Activated T-cell treated with anti-CD3 and anti-CD28 coated beads, Interleukin-2, amount 50 U/mL, for 72 hours (primary cell): ENCODE measurements around the gene CARNS1. TPM values are rescaled to one million over a fixed set of nuclear protein-coding genes. Genes with fewer than 3 reads are reported as not detected.

Experiments
- ATAC-seq, 2 donors: fragments of 150-1000 bp; cut with Tn5 transposase; replicated peaks in 1 of 2; 2 replicates each; pipeline ENCODE4 v1.10.0; 2021; ENCODE audit warnings: moderate library complexity in 2 of 2, mild to moderate bottlenecking in 1 of 2
- DNase-seq, 2 donors: peaks; one replicate each; pipeline ENCODE4 v3.0.0; 2021 to 2022; ENCODE audit warnings: mixed read lengths in 1 of 2
- H3K27ac Mint-ChIP-seq: one replicate; pipeline ENCODE4 v1.8.0; 2022; ENCODE audit warnings: mild to moderate bottlenecking, moderate library complexity, mixed read lengths
- H3K27me3 Mint-ChIP-seq: one replicate; pipeline ENCODE4 v1.8.0; 2022; ENCODE audit warnings: low read depth, mixed read lengths
- H3K36me3 Mint-ChIP-seq, 2 donors: one replicate each; pipeline ENCODE4 v1.8.0; 2022; ENCODE audit warnings: mixed read lengths in 2 of 2, mild to moderate bottlenecking in 1 of 2; ENCODE audit not compliant: insufficient read depth in 2 of 2
- H3K4me1 Mint-ChIP-seq: one replicate; pipeline ENCODE4 v1.8.0; 2022; ENCODE audit warnings: low read depth, mixed read lengths
- H3K4me3 Mint-ChIP-seq, 2 donors: one replicate each; pipeline ENCODE4 v1.8.0; 2022; ENCODE audit warnings: mild to moderate bottlenecking in 2 of 2, mixed read lengths in 2 of 2, moderate library complexity in 2 of 2
- H3K9me3 Mint-ChIP-seq, 2 donors: one replicate each; pipeline ENCODE4 v1.8.0; 2022; ENCODE audit warnings: mixed read lengths in 2 of 2
- total RNA-seq, 2 donors: library from RNA; stranded (reverse); gene quantifications; one replicate each; pipeline ENCODE4 v1.2.3, GENCODE V29; 2022

Gene CARNS1
- total RNA-seq, result 1 to 10 TPM; 3.8 to 5.0 TPM

- Mint-ChIP-seq H3K27me3 (no peaks in the 10 kb centered on the region), H3K9me3 (no peaks in the 10 kb centered on the region), H3K4me3 (peak within 1 kb of the TSS; percentile 82 to 83), H3K27ac (peak within 1 kb of the TSS; percentile 21), H3K36me3 (no peaks in the 10 kb centered on the region), H3K4me1 (peaks cover 78% of the 10 kb centered on the region)
- peak in 1 of 2 donors; percentile 24 for ATAC-seq
- DNase-seq, result no peak
Measured at GRCh38 chr11:67415501-67416304, at the start of gene CARNS1. Gene CARNS1, plus strand, starts transcription at chr11:67415678. Its CDS starts 522 bp downstream, at chr11:67416200.

DNA sequence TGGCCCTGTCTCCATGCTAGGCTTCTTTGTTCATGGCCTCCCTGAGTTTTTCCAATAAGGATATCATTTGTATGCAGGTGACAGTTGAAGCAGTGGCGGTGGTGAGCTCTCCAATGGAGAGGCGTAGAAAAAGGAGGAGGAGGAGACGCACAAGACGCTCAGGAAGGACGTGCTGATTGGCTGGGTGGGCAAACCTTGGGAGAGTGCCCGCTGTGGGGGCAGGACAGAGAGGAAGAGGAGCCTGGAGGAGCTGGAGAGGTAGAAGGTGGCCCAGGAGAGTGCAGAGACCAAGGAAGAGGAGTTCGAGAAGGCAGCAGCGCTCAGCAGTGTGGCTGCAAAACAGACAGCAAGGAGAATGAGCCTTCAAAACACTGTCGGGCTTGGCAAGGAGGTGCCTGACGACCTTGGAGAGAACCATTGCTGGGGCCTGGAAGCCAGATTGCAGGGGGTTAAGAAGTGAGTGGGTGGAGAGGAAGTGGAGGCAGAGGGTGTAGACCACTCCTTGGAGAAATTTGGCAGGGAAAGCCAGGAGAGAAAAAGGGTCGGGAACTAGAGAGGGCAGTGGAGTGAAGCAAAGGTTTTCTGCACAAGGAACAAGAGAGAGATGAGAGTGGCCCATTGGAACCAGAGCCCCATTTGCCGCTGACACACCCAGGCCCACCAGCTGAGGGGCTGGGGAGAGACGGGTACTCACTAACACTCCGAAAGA is 49.6 kb upstream of the CARNS1 start:
- Mint-ChIP-seq H3K4me1 (peaks cover 34% of the 10 kb centered on the region), H3K9me3 (no peaks in the 10 kb centered on the region), H3K27me3 (peaks cover 41% of the 10 kb centered on the region), H3K4me3 (no peak overlapping the region), H3K36me3 (no peaks in the 10 kb centered on the region), H3K27ac (no peak overlapping the region)
- no peak for ATAC-seq
- DNase-seq, result no peak

DNA sequence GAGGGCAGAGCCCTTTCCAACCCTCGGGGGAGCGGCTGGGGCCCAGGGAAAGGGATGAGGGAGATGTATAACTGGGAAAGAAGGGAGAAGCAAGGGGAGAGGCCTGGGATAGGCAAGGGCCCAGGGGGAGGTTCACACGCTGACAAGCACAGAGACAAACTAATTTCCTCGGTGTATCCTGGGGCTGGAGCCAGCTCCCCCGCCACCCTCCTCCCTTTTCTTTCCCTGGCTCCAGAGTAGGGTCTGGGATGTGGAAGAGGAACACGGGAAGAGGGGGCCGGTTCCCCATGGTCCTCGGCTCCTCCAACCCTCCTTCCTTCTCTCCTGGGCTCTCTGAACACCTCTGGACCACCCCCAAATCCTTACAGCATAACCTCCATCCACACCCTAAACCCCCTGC is 48.9 kb upstream of the CARNS1 start:
- DNase-seq, result no peak
- Mint-ChIP-seq H3K36me3 (no peaks in the 10 kb centered on the region), H3K4me3 (no peak overlapping the region), H3K27ac (no peak overlapping the region), H3K4me1 (peaks cover 40% of the 10 kb centered on the region), H3K27me3 (peaks cover 48% of the 10 kb centered on the region), H3K9me3 (no peaks in the 10 kb centered on the region)
- no peak for ATAC-seq

DNA sequence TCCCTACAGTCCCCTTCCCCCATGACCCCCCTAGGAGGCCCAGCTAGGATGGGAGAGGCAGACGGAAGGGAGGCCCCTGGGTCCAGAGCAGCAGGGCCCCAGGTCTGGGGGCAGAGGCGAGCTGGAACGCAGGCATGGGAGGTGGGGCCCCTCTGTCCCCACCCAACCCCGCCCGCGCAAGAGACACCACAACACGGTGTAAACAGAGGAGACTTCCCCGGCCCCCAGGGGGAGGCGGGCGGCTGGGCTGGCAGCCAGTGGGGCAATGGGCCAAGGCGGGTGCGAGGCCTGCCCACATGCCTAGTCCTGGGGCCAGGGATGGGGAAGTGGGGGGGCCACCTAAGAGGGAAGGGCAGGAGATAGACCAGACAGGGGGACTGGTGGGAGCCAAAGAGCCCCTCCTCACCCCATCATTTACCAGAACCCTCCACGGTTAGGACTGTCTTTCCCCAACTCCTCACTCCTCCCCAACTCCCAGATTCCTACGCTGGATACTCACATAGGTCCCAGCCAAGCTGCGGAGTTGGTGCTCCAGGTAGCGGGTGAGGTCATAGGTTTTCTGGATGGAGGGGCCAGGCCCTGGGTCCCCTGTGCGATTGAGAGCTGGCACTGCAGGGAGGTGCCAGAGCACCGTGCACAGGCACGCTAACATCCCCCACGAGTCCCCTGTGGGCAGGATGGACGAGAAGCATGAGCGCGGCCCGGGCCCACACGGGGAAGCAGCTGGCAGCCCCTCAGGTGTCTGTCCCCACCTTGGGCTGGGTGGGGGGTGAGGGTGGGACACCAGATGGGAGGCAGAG is 48.3 kb upstream of the CARNS1 start:
- ATAC-seq, result no peak
- peaks cover 45% of the 10 kb centered on the region for H3K4me1 Mint-ChIP-seq
- no peak for DNase-seq
- H3K27ac Mint-ChIP-seq, result no peak overlapping the region
- no peaks in the 10 kb centered on the region for H3K9me3 Mint-ChIP-seq
- no peak overlapping the region for H3K4me3 Mint-ChIP-seq
- peaks cover 52% of the 10 kb centered on the region for H3K27me3 Mint-ChIP-seq
- no peaks in the 10 kb centered on the region for H3K36me3 Mint-ChIP-seq

GRCh38 chr11:67367761-67368227 is 47.7 kb upstream of the CARNS1 start:
- DNase-seq, result no peak
- no peak for ATAC-seq
- no peak overlapping the region for H3K4me3 Mint-ChIP-seq
- no peak overlapping the region for H3K27ac Mint-ChIP-seq
- no peaks in the 10 kb centered on the region for H3K36me3 Mint-ChIP-seq
- H3K4me1 Mint-ChIP-seq, result peaks cover 45% of the 10 kb centered on the region
- H3K27me3 Mint-ChIP-seq, result peaks cover 46% of the 10 kb centered on the region
- no peaks in the 10 kb centered on the region for H3K9me3 Mint-ChIP-seq

- peak; percentile 64 to 68 for ATAC-seq
- Mint-ChIP-seq H3K36me3 (no peaks in the 10 kb centered on the region), H3K27me3 (peaks cover 46% of the 10 kb centered on the region), H3K9me3 (no peaks in the 10 kb centered on the region), H3K4me3 (peak overlapping the region in 1 of 2 donors; percentile 20), H3K27ac (peak overlapping the region; percentile 44), H3K4me1 (peaks cover 45% of the 10 kb centered on the region)
- peak; percentile 42 to 61 for DNase-seq
Measured at GRCh38 chr11:67368621-67369020, 46.9 kb upstream of the CARNS1 start.

GRCh38 chr11:67369275-67369674 is 46.2 kb upstream of the CARNS1 start:
- Mint-ChIP-seq H3K9me3 (no peaks in the 10 kb centered on the region), H3K27ac (no peak overlapping the region), H3K27me3 (peaks cover 52% of the 10 kb centered on the region), H3K4me3 (peak overlapping the region in 1 of 2 donors; percentile 13), H3K4me1 (peaks cover 49% of the 10 kb centered on the region), H3K36me3 (no peaks in the 10 kb centered on the region)
- no peak for DNase-seq
- ATAC-seq, result no peak

GRCh38 chr11:67369801-67370284 is 45.6 kb upstream of the CARNS1 start:
- Mint-ChIP-seq H3K9me3 (no peaks in the 10 kb centered on the region), H3K27ac (no peak overlapping the region), H3K4me3 (no peak overlapping the region)

GRCh38 chr11:67370351-67371076 is 45.0 kb upstream of the CARNS1 start:
- DNase-seq (no peak), ATAC-seq (no peak)
- Mint-ChIP-seq H3K9me3 (no peaks in the 10 kb centered on the region), H3K4me3 (no peak overlapping the region), H3K4me1 (peaks cover 49% of the 10 kb centered on the region), H3K27me3 (peaks cover 57% of the 10 kb centered on the region), H3K27ac (no peak overlapping the region), H3K36me3 (no peaks in the 10 kb centered on the region)

More at GRCh38 chr11:67369801-67370284, 45.6 kb upstream of the CARNS1 start:
- Mint-ChIP-seq H3K36me3 (no peaks in the 10 kb centered on the region), H3K27me3 (peaks cover 56% of the 10 kb centered on the region), H3K4me1 (peaks cover 49% of the 10 kb centered on the region)
- DNase-seq (no peak), ATAC-seq (no peak)

GRCh38 chr11:67371189-67371910 is 44.1 kb upstream of the CARNS1 start:
- H3K27ac Mint-ChIP-seq, result no peak overlapping the region
- no peaks in the 10 kb centered on the region for H3K36me3 Mint-ChIP-seq
- peaks cover 65% of the 10 kb centered on the region for H3K27me3 Mint-ChIP-seq
- DNase-seq (no peak), ATAC-seq (no peak)
- peaks cover 49% of the 10 kb centered on the region for H3K4me1 Mint-ChIP-seq
- H3K4me3 Mint-ChIP-seq, result peak overlapping the region; percentile 77 to 84
- H3K9me3 Mint-ChIP-seq, result no peaks in the 10 kb centered on the region

GRCh38 chr11:67371911-67372320 is 43.6 kb upstream of the CARNS1 start:
- H3K36me3 Mint-ChIP-seq, result no peaks in the 10 kb centered on the region
- H3K4me3 Mint-ChIP-seq, result peak overlapping the region; percentile 77 to 84
- no peaks in the 10 kb centered on the region for H3K9me3 Mint-ChIP-seq
- DNase-seq (no peak), ATAC-seq (no peak)
- no peak overlapping the region for H3K27ac Mint-ChIP-seq
- peaks cover 70% of the 10 kb centered on the region for H3K27me3 Mint-ChIP-seq
- H3K4me1 Mint-ChIP-seq, result peaks cover 49% of the 10 kb centered on the region
